Keratinocyte (primary cell): Measurements from ENCODE around the gene PABPN1.

Experiments used
- EZH2 ChIP-seq: IDR thresholded peaks from one replicate; pipeline ENCODE4 v1.6.1; 2012; ENCODE audit warnings: inconsistent platforms, mild to moderate bottlenecking, low read length, moderate library complexity
- TF ChIP-seq, protein P1 (sequence below), 3 experiments: IDR thresholded peaks in 1 of 3; conservative IDR thresholded peaks in 1 of 3; optimal IDR thresholded peaks in 1 of 3; 2 replicates in 2 of 3; 3 replicates in 1 of 3; pipeline versions ENCODE3 to v1.5.1; 2011; ENCODE audit warnings: low read length in 3 of 3, mild to moderate bottlenecking in 3 of 3, moderate library complexity in 2 of 3, control low read depth in 1 of 3, inconsistent platforms in 1 of 3; ENCODE audit not compliant: insufficient read depth in 2 of 3; ENCODE audit errors: extremely low read depth in 1 of 3

DNA sequence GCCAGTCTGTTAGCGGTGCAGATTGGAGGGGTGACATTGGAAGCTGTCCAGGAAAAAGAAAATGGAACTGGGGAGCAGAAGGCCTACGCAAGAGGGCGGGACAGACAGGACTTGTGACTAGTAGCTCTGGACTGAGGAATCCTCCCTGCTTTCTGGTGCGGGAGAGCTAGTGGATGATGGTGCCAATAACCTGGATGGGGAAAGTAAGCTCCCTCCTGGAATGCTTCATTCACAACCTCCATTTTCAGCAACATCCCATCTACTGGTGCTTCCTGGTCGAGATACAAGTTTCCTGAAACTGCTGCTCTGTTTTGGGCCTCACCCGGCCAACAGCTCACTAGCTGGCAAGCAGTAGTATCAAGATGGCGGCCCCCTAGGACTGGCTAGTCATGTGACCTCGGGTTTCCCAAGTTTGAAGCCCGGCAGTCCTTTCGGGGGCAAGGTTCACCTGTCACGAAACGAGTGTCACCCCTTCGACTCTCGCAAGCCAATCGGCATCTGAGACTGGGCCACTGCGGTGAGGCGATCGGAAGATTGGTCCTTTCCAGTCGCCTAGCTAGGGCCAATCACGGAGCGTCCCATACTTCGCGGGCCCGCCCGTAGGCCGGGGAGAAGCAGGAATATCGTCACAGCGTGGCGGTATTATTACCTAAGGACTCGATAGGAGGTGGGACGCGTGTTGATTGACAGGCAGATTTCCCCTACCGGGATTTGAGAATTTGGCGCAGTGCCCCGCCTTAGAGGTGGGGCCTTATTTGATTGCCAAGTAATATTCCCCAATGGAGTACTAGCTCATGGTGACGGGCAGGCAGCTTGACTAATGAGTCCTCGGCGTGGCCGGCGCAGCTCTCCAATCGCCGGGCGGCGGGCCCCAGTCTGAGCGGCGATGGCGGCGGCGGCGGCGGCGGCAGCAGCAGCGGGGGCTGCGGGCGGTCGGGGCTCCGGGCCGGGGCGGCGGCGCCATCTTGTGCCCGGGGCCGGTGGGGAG lies at the start of gene PABPN1:
- TF ChIP-seq, protein P1, sequence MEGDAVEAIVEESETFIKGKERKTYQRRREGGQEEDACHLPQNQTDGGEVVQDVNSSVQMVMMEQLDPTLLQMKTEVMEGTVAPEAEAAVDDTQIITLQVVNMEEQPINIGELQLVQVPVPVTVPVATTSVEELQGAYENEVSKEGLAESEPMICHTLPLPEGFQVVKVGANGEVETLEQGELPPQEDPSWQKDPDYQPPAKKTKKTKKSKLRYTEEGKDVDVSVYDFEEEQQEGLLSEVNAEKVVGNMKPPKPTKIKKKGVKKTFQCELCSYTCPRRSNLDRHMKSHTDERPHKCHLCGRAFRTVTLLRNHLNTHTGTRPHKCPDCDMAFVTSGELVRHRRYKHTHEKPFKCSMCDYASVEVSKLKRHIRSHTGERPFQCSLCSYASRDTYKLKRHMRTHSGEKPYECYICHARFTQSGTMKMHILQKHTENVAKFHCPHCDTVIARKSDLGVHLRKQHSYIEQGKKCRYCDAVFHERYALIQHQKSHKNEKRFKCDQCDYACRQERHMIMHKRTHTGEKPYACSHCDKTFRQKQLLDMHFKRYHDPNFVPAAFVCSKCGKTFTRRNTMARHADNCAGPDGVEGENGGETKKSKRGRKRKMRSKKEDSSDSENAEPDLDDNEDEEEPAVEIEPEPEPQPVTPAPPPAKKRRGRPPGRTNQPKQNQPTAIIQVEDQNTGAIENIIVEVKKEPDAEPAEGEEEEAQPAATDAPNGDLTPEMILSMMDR (optimal IDR thresholded peaks at IDR 0.05 in 1 of 3, IDR thresholded peaks at IDR 0.05 in 1 of 3, conservative IDR thresholded peaks at IDR 0.05 in 1 of 3; ENCODE audit: extremely low read depth in 1 of 3, insufficient read depth in 2 of 3, low read length in 3 of 3), result no peak
- no peak for TF ChIP-seq EZH2
